ENCODE measurements around the gene ADAMTS8.

GRCh38 chr11:130418756-130419155 lies 9.7 kb downstream of the ADAMTS8 start:
- TF ChIP-seq CTCF (conservative IDR thresholded peaks at IDR 0.05; ENCODE audit: low read depth, low read length): no peak
- no peak for TF ChIP-seq EZH2 (IDR thresholded peaks at IDR 0.05; ENCODE audit: low read length, unreplicated experiment)
- TF ChIP-seq EZH2phosphoT487 (IDR thresholded peaks at IDR 0.05; ENCODE audit: borderline replicate concordance, low read length): no peak

All from PC-3 (cell line).